Lower leg skin (tissue), 3 donors: Measurements from ENCODE around the gene ACKR1.

Experiments used
- CTCF ChIP-seq, 3 donors: fragments of 450-650 bp; IDR thresholded peaks; one replicate each; pipeline ENCODE4 v1.5.1; 2016; ENCODE audit warnings: antibody characterized with exemption in 3 of 3, mild to moderate bottlenecking in 3 of 3, moderate library complexity in 2 of 3
- POLR2A ChIP-seq, 2 donors: fragments of 450-650 bp; IDR thresholded peaks; one replicate each; pipeline ENCODE4 v1.6.1; 2016 to 2017; ENCODE audit warnings: antibody characterized with exemption in 2 of 2, mild to moderate bottlenecking in 1 of 2, moderate library complexity in 1 of 2

- TF ChIP-seq CTCF (IDR thresholded peaks at IDR 0.05), result no peak
- TF ChIP-seq POLR2A (IDR thresholded peaks at IDR 0.05), result no peak
These were observed 24.2 kb upstream of the ACKR1 start for GRCh38 chr1:159180516-159180915.
